GM19099 (cell line): ENCODE results near the gene MLPH.

Experiments
- POLR2A ChIP-seq: IDR thresholded peaks from 3 replicates; pipeline ENCODE4 v1.6.1; 2011; ENCODE audit warnings: low read depth; ENCODE audit not compliant: insufficient read length; ENCODE audit errors: extremely low read depth

The MLPH gene

DNA sequence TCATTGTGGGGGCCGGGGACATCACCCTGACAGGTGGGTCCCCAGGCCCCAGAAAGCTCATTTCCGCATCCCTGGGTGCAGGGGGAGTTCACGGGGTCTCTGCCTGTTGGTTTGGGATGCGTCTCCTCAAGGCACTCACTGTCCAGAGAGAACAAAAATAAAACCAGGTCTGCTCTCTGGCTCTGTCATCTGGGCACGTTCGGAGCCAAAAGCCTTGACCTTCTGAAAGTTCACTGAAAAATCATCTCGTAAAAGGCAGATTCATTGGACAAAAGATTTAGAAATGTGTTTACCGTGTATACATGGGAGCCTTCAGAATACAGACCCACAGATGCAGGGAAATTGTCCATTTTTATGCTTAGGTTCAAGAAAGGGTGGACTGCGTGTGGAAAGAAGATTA is 26.6 kb downstream of the MLPH start:
- TF ChIP-seq POLR2A, result no peak

GRCh38 chr2:237514474-237515130 is 27.6 kb downstream of the MLPH start:
- no peak for TF ChIP-seq POLR2A

GRCh38 chr2:237515166-237515565 is 28.1 kb downstream of the MLPH start:
- no peak for TF ChIP-seq POLR2A

GRCh38 chr2:237515621-237516275 is 28.7 kb downstream of the MLPH start:
- no peak for TF ChIP-seq POLR2A

GRCh38 chr2:237517163-237517562 is 30.1 kb downstream of the MLPH start:
- no peak for TF ChIP-seq POLR2A

- no peak for TF ChIP-seq POLR2A
Observed at GRCh38 chr2:237517990-237518389, 30.9 kb downstream of the MLPH start.

DNA sequence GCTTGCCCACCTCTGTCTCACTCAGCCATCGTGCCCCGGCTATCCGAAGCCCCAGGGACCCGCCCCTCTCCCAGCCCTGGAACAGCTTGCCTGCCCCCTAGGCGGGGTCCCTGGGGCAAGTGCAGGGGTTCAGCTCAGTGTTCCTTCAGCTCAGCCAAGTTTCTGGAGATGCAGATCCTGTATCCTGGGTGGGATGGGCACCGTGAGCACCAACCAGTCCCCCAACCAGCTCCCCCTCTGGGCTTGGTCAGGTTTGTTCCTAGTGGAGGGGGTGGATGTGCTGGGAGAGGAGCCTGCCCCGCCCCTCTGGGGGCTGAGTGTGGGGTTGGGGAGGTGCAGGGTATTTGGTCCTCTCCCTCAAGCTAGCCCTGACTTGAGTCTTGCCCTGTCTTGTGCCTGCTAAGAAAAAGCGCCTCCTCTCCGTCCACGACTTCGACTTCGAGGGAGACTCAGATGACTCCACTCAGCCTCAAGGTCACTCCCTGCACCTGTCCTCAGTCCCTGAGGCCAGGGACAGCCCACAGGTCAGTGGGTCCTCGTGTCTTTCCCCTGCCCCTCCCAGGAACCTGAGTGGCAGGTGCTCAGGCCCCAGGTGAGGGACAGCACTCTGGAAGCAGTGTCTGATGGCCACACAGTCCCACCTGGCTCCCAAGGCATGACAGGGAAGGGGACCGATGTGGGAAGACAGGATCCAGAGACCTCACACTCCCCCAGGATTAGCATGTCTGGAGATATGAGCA is 32.6 kb downstream of the MLPH start:
- TF ChIP-seq POLR2A, result no peak

- TF ChIP-seq POLR2A, result no peak
Observed at GRCh38 chr2:237520290-237520689, 33.2 kb downstream of the MLPH start.

- TF ChIP-seq POLR2A, result no peak
Observed at GRCh38 chr2:237524631-237525030, 37.6 kb downstream of the MLPH start.

GRCh38 chr2:237525559-237526157 is 38.6 kb downstream of the MLPH start:
- TF ChIP-seq POLR2A, result no peak

- no peak for TF ChIP-seq POLR2A
Observed at GRCh38 chr2:237527233-237527632, 40.2 kb downstream of the MLPH start.

- TF ChIP-seq POLR2A, result no peak
Observed at GRCh38 chr2:237527766-237528165, 40.7 kb downstream of the MLPH start.

DNA sequence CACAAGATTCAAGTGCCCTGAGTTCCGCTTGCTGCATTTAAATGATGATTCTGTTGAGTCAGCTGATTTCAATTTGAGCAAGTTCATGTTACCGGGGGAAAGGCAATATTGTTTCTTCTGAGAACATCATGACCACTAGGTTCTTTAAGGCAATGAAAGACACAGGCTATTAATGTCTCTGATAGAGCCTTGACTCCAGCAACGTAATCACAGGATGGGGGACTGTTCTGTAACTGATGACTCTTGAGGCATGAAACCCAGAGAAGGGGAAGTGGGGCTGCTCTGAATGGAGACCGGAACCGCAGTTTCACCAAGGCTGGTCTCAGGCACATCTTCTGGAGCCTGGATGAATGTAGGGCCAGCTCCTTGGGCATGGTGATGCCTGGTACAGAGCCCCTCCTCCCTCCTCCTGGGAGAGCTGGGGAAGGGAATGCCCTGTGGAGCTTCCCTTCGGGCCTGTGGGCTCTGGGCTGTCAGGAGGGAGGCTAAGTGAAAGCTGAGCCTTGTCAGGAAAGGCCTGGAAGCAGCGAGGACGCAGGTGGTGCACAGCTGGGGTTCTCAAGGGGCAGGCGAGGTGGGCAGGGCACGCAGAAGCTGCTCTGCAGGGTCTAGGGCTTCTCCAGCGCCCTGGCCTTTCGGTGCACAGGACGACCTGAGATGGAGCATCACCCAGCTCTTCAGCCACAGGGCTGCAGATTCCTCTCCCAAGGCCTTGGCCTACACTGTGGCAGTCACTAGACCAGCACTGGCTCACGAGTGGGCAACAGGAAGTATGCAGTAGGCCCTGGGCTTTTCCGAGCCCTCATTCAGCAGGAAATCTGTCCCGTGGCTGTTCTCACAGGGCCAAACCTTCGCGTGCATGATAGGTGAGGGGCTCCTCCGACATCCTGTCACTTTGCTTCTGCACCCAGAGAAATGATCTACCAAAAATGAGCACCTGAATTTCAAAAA is 42.7 kb downstream of the MLPH start:
- TF ChIP-seq POLR2A, result no peak
